ENCODE measurements around the gene CHST15. TPM values are rescaled to one million over a fixed set of nuclear protein-coding genes. Genes with fewer than 3 reads are reported as not detected.

CHST15 gene
- total and polyA plus RNA-seq, 2 of the 4 experiments (the other 2 are of a cell fraction): 0.14 to 0.18 TPM

- Histone ChIP-seq H2BK120ac (ENCODE audit: low read depth, low read length) (no peak overlapping the region), H4K8ac (ENCODE audit: low read depth in 2 of 2, low read length in 2 of 2) (no peak overlapping the region), H3K4me3 (ENCODE audit: insufficient read depth, low read depth, low read length) (no peak overlapping the region), H4K91ac (ENCODE audit: insufficient read depth, low read depth, low read length) (no peak overlapping the region), H3K23ac (ENCODE audit: low read depth, low read length) (no peak overlapping the region), H3K14ac (replicated peaks; ENCODE audit: low read depth, low read length) (no peak overlapping the region), H3K4me2 (ENCODE audit: low read depth, low read length) (no peak overlapping the region), H3K79me1 (ENCODE audit: low read depth in 1 of 2, low read length in 2 of 2) (no peaks in the 10 kb centered on the region), H3K56ac (ENCODE audit: extremely low read depth, insufficient read depth, low read length) (no peak overlapping the region), H3K9me1 (ENCODE audit: insufficient read depth, low read length) (no peaks in the 10 kb centered on the region), H3K36me3 (ENCODE audit: control insufficient read depth, insufficient read depth, low read length) (no peaks in the 10 kb centered on the region), H2BK5ac (ENCODE audit: low read depth, low read length, poor library complexity, severe bottlenecking) (no peak overlapping the region), H2BK20ac (ENCODE audit: low read depth, low read length) (no peak overlapping the region), H2AK5ac (ENCODE audit: low read depth, low read length) (no peak overlapping the region), H3K18ac (ENCODE audit: low read depth, low read length) (no peak overlapping the region), H4K5ac (ENCODE audit: low read depth, low read length) (no peak overlapping the region), H3K27me3 (ENCODE audit: control insufficient read depth, insufficient read depth, low read length) (no peaks in the 10 kb centered on the region), H3K4ac (ENCODE audit: low read depth, low read length) (no peak overlapping the region), H3K9me3 (ENCODE audit: control insufficient read depth, insufficient read depth, low read length) (peaks cover 8% of the 10 kb centered on the region), H3K27ac (ENCODE audit: insufficient read depth, low read length) (no peak overlapping the region), H2AK9ac (replicated peaks; ENCODE audit: low read depth, low read length, poor library complexity) (no peak overlapping the region), H4K20me1 (ENCODE audit: insufficient read depth, low read length) (no peaks in the 10 kb centered on the region), H2BK15ac (ENCODE audit: low read depth, low read length) (no peak overlapping the region), H3K4me1 (ENCODE audit: control insufficient read depth, insufficient read depth, low read length) (no peaks in the 10 kb centered on the region), H3K9ac (ENCODE audit: low read depth, low read length) (no peak overlapping the region), H2AFZ (replicated peaks; ENCODE audit: low read length, poor library complexity) (no peak overlapping the region)
- dilution Hi-C loops (cut with HindIII; ENCODE audit: low sequenced_read_pairs, unreplicated experiment): no loop called here
- WGBS, 2 experiments (ENCODE audit: extremely low coverage in 2 of 2, insufficient read length in 1 of 2): 37% methylated on average over 5 of the region's 11 CpGs; no CpG with 5 or more reads in 1 of the 2 experiments
- no peak for TF ChIP-seq SMC3 (IDR thresholded peaks at IDR 0.05; ENCODE audit: low read depth, low read length)
- no peak for TF ChIP-seq CHD1 (IDR thresholded peaks at IDR 0.05; ENCODE audit: low read depth, low read length)
- TF ChIP-seq MXI1 (IDR thresholded peaks at IDR 0.05; ENCODE audit: borderline replicate concordance, low read depth, low read length): no peak
- TF ChIP-seq POLR2A (IDR thresholded peaks at IDR 0.05; ENCODE audit: low read depth, low read length): no peak
- no peak for TF ChIP-seq FOS (IDR thresholded peaks at IDR 0.05; ENCODE audit: low read depth, low read length)
- TF ChIP-seq BHLHE40 (IDR thresholded peaks at IDR 0.05; ENCODE audit: low read depth, low read length): no peak
- TF ChIP-seq, protein P1, sequence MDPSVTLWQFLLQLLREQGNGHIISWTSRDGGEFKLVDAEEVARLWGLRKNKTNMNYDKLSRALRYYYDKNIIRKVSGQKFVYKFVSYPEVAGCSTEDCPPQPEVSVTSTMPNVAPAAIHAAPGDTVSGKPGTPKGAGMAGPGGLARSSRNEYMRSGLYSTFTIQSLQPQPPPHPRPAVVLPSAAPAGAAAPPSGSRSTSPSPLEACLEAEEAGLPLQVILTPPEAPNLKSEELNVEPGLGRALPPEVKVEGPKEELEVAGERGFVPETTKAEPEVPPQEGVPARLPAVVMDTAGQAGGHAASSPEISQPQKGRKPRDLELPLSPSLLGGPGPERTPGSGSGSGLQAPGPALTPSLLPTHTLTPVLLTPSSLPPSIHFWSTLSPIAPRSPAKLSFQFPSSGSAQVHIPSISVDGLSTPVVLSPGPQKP (IDR thresholded peaks at IDR 0.05; ENCODE audit: borderline replicate concordance, low read depth, low read length): no peak
- no peak for TF ChIP-seq USF2 (IDR thresholded peaks at IDR 0.05; ENCODE audit: low read depth, low read length)
- TF ChIP-seq, protein P2, sequence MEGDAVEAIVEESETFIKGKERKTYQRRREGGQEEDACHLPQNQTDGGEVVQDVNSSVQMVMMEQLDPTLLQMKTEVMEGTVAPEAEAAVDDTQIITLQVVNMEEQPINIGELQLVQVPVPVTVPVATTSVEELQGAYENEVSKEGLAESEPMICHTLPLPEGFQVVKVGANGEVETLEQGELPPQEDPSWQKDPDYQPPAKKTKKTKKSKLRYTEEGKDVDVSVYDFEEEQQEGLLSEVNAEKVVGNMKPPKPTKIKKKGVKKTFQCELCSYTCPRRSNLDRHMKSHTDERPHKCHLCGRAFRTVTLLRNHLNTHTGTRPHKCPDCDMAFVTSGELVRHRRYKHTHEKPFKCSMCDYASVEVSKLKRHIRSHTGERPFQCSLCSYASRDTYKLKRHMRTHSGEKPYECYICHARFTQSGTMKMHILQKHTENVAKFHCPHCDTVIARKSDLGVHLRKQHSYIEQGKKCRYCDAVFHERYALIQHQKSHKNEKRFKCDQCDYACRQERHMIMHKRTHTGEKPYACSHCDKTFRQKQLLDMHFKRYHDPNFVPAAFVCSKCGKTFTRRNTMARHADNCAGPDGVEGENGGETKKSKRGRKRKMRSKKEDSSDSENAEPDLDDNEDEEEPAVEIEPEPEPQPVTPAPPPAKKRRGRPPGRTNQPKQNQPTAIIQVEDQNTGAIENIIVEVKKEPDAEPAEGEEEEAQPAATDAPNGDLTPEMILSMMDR (conservative IDR thresholded peaks at IDR 0.05; ENCODE audit: low read depth, low read length): no peak
- intact Hi-C loops (cut with micrococcal nuclease): no loop called here
- ATAC-seq (ENCODE audit: low read depth) (no peak), DNase-seq (no peak)
- no TSS peak for BruUV-seq (replicated peaks)
- in situ Hi-C loops (cut with MboI; ENCODE audit: low sequenced_read_pairs): no loop called here
- POLR2A ChIA-PET (ENCODE audit: unreplicated experiment): no interaction called here
- CTCF ChIA-PET: no interaction called here
Observed at GRCh38 chr10:124126145-124126982, 33.0 kb upstream of the CHST15 start.

Measured in IMR-90 (cell line).